Ishikawa (cell line): ENCODE data around the gene UBAP2L.

Experiments used
- CEBPB ChIP-seq: IDR thresholded peaks from 2 replicates; pipeline ENCODE4 v1.6.1; 2012
- CREB1 ChIP-seq: IDR thresholded peaks from 2 replicates; pipeline ENCODE4 v1.6.1; 2012; ENCODE audit warnings: low read depth
- EGR1 ChIP-seq: IDR thresholded peaks from 2 replicates; pipeline ENCODE4 v1.6.1; 2012
- EP300 ChIP-seq: IDR thresholded peaks from 2 replicates; pipeline ENCODE4 v1.6.1; 2012; ENCODE audit warnings: borderline replicate concordance
- FOXM1 ChIP-seq: IDR thresholded peaks from 2 replicates; pipeline ENCODE4 v1.6.1; 2012; ENCODE audit warnings: low read depth, borderline replicate concordance
- MAX ChIP-seq: IDR thresholded peaks from 2 replicates; pipeline ENCODE4 v1.6.1; 2012
- NFIC ChIP-seq: IDR thresholded peaks from 2 replicates; pipeline ENCODE4 v1.6.1; 2012
- RAD21 ChIP-seq: IDR thresholded peaks from 2 replicates; pipeline ENCODE4 v1.6.1; 2012; ENCODE audit warnings: low read depth
- REST ChIP-seq: IDR thresholded peaks from 2 replicates; pipeline ENCODE4 v1.6.1; 2012; ENCODE audit warnings: low read depth, mild to moderate bottlenecking
- TAF1 ChIP-seq: IDR thresholded peaks from 2 replicates; pipeline ENCODE4 v1.6.1; 2012; ENCODE audit warnings: low read depth, mild to moderate bottlenecking
- TCF12 ChIP-seq: IDR thresholded peaks from 2 replicates; pipeline ENCODE4 v1.6.1; 2012; ENCODE audit warnings: low read depth
- TEAD4 ChIP-seq: IDR thresholded peaks from 2 replicates; pipeline ENCODE4 v1.6.1; 2012
- USF1 ChIP-seq: IDR thresholded peaks from 2 replicates; pipeline ENCODE4 v1.6.1; 2012
- YY1 ChIP-seq: IDR thresholded peaks from 2 replicates; pipeline ENCODE4 v1.6.1; 2012; ENCODE audit warnings: low read depth
- ZBTB7A ChIP-seq: IDR thresholded peaks from 2 replicates; pipeline ENCODE4 v1.6.1; 2012; ENCODE audit warnings: low read depth

Gene UBAP2L

GRCh38 chr1:154223621-154224020, 2.9 kb downstream of the UBAP2L start:
- TF ChIP-seq REST, result no peak
- no peak for TF ChIP-seq EP300
- TF ChIP-seq TCF12, result no peak
- TF ChIP-seq USF1, result no peak
- no peak for TF ChIP-seq TEAD4
- TF ChIP-seq RAD21, result no peak
- no peak for TF ChIP-seq EGR1

- TF ChIP-seq CEBPB (no peak), EGR1 (no peak), RAD21 (no peak), MAX (no peak), YY1 (no peak), TCF12 (no peak), REST (no peak), TAF1 (no peak), NFIC (no peak), USF1 (no peak)
Observed at GRCh38 chr1:154225370-154225769, 4.6 kb downstream of the UBAP2L start.

- no peak for TF ChIP-seq REST
- no peak for TF ChIP-seq TEAD4
- no peak for TF ChIP-seq CREB1
- TF ChIP-seq EP300, result no peak
- TF ChIP-seq YY1, result no peak
- TF ChIP-seq FOXM1, result no peak
- TF ChIP-seq CEBPB, result no peak
- TF ChIP-seq ZBTB7A, result no peak
- TF ChIP-seq NFIC, result no peak
- TF ChIP-seq RAD21, result no peak
- TF ChIP-seq TCF12, result no peak
- TF ChIP-seq TAF1, result no peak
- TF ChIP-seq EGR1, result no peak
- no peak for TF ChIP-seq USF1
- no peak for TF ChIP-seq MAX
Observed at GRCh38 chr1:154236855-154237254, 16.1 kb downstream of the UBAP2L start.

- no peak for TF ChIP-seq YY1
- TF ChIP-seq TAF1, result no peak
- no peak for TF ChIP-seq ZBTB7A
- no peak for TF ChIP-seq EP300
- TF ChIP-seq REST, result no peak
- no peak for TF ChIP-seq EGR1
- TF ChIP-seq MAX, result no peak
- TF ChIP-seq TEAD4, result no peak
- no peak for TF ChIP-seq TCF12
- TF ChIP-seq USF1, result no peak
- no peak for TF ChIP-seq RAD21
- TF ChIP-seq CEBPB, result no peak
- TF ChIP-seq FOXM1, result no peak
- no peak for TF ChIP-seq NFIC
- no peak for TF ChIP-seq CREB1
Observed at GRCh38 chr1:154237435-154237834, 16.7 kb downstream of the UBAP2L start.
